Hematopoietic multipotent progenitor cell treated with erythropoietin and hydrocortisone succinate and interleukin-3 and kit ligand, for 8 days (in vitro differentiated cells): ENCODE results near the gene TMEM81.

Experiments used
- DNase-seq: peaks from one replicate; pipeline ENCODE4 v3.0.0-alpha.2; 2015

Gene TMEM81

DNA sequence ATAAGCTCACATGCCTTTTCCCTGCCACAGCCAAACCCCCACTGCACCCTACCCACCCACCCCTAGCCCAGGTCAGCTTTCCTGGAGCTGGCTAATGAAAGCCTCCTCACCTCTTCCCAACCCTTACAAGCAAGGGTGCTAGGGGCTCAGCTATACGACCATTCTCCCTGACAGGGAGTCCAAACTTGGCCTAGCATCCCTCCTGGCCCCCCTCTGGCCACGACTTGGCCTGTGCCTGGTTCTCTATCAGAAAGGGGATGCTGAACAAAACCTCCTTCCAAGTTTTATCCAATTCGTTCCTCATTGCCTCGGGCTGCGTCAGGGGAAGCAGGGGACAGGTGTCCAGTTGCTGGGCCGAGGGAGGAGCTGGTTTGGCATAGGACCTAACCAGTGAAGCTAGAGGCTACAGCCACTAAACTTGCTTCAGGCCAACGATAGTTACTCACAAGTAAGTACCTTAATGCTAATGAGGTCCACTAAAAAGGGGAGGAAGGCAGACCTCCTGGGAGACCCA is 8.6 kb downstream of the TMEM81 start:
- DNase-seq, result no peak

DNA sequence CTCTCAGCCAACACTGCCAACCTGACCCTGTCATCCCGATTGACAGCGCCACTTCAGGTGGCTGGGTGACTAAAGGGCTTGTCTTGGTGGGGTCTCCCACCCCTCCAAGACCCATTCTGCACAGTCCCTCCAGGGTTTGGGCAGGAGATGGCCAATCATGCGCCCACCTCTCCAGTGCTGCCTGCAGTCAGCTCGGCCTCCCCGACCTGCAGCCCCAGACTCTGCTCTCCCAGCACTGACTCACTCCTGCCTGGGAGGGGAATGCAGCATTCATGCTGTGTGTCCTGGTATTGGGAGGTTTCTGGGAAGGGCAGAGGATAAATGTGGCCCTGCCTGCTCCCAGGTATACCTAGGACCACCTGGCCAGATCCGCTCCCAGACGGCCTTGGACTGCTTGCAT is 9.7 kb downstream of the TMEM81 start:
- DNase-seq, result no peak

DNA sequence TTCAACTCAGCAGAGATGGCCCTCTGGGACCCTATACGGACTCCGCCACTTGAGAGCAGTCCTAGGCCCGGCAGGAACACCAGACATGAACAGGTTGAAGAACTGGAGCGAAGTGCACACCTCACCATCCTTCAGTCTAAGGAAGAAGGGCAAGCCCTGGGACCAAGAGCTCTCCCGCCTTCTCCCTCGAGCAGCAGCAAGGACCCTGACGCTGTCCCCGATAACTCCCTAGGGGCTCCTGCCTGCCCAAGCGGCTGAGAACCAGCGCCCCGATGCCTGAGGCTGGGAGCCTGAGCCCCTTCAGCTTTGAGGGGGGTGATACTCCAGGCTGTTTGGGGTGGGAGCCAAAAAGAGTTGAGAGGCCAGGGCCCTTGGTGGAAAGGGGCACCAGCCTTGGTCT is 10.2 kb downstream of the TMEM81 start:
- no peak for DNase-seq

DNA sequence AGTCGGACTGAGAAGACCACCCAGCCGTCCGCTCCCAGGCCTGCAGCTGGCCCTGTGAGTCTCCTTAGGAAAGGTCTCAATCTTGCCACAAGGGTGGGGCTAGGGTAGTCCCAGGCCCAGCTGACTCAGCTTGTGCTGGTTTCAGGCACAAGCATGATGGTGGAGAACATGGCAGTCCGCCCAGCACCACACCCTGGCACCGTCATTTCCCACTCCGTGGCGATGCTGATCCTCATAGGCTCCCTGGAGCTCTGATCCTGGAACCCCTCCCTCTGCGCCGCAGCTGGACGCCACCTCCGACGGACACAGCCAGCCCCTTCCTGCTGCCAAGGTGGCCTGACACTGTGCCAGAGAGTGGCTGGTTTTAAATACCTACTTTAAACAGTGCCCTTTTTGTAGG is 10.7 kb downstream of the TMEM81 start:
- peak; percentile 20 for DNase-seq

DNA sequence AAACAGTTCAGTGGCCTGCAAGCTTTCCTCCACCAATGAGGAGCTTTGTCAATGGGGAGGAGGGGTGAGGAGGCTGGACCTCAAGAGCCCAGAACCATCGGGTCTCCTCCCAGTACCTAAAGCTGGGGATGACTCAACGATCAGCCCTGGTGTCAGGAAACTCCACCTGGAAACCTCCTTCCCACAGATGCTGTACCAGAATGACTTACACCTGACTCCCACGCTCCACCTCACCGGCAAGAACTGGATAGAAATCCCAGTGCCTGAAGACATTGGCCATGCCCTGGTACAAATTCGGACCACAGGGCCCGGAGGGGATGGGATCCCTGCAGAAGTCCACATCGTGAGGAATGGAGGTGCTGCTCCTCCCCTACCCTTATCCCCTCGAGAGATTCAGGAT is 11.4 kb downstream of the TMEM81 start:
- no peak for DNase-seq

- no peak for DNase-seq
Observed at GRCh38 chr1:205072286-205072685, 12.0 kb downstream of the TMEM81 start.

GRCh38 chr1:205071801-205072200 is 12.5 kb downstream of the TMEM81 start:
- no peak for DNase-seq

DNA sequence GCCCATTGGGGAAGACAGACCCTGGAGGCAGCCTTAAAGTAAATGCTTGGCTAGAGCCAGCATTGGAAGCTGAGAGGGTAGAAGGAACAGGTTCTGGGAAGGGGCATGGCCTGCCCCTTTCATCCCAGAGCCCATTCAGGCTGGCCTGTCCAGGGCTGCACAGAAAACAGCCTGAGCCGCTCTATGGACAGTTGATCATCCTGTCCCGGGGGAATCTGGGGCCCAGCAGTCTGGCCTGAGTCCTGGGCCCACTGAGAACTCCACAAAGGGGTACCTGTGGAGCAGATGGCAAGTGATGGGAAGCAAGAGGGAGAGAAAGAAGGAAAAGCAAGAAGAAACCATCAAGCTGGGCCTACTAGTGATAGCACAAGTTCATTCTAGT is 13.2 kb downstream of the TMEM81 start:
- DNase-seq, result no peak

GRCh38 chr1:205069371-205070125 is 14.7 kb downstream of the TMEM81 start:
- DNase-seq, result no peak

GRCh38 chr1:205068457-205069040 is 15.7 kb downstream of the TMEM81 start:
- DNase-seq, result no peak

DNA sequence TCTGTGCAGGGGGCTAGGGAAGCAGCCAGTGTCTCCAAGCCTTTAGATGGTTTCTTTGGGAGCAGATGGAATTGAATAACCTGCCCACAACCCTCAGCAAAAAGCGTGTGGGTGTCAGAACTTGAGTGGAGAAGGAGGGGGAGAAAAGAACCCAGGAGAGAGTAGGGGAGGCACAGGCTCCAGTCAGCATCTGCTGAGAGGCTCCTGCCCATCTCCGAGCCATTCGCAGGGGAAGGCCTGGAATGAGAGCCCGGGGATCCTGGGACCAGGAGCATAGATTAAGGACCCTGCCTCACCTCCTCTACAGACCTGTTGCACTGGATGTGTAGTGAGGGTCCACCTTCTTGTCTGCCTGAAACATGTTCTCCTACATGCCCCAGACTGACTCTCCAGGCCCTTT is 16.3 kb downstream of the TMEM81 start:
- no peak for DNase-seq

- no peak for DNase-seq
Observed at GRCh38 chr1:205067031-205067430, 17.2 kb downstream of the TMEM81 start.

DNA sequence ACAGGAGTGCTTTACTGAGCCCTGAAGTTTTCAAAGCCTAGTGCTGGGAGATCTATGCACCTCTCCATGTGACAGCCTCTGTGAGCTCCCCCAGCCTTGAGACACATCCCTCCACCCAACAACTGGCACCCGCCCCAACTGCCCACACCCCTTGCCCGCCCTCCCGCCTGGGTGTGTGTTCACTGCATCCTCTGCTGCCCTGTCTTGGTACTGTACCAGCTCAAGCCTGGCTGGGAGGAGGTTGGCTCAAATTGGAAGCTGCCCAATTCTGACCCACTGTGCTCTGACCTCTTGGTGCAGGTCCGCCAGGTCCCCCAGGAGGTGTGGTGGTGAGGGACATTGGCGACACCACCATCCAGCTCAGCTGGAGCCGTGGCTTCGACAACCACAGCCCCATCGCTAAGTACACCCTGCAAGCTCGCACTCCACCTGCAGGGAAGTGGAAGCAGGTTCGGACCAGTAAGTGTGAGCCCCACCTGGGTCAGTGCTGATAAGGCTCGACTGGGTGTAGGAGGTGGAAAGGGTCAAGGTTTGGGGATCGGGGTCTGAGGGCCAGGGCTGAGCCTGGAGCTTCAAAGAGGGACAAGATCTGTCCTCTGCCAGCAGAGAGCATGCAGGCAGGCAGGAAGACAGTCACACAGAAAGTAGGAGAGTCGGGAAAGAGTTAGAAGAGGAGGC is 18.0 kb downstream of the TMEM81 start:
- peak; percentile 61 for DNase-seq

GRCh38 chr1:205065666-205066065 is 18.6 kb downstream of the TMEM81 start:
- DNase-seq, result no peak

DNA sequence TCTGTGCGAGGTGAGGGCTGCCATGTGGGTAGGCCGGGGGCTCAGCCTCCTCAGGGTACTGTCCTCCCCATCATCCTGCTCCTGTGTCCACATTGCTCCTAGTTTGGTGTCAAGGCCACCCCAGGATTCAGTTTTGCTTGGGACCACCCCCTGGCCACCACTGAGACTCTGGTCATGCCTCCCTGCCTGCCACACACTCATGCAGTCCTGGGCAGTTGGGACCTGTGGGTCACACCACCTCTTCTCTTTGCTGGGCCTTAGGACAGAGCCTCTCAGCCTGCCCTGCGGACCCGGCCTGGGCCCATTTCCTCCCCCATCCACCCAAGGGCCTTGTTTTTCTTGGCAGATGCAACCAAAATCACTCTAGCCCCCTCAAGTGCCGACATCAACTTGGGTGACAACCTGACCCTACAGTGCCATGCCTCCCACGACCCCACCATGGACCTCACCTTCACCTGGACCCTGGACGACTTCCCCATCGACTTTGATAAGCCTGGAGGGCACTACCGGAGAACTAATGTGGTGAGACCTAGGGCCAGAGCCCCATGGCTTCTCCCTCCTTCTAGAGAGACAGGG is 19.4 kb downstream of the TMEM81 start:
- no peak for DNase-seq

DNA sequence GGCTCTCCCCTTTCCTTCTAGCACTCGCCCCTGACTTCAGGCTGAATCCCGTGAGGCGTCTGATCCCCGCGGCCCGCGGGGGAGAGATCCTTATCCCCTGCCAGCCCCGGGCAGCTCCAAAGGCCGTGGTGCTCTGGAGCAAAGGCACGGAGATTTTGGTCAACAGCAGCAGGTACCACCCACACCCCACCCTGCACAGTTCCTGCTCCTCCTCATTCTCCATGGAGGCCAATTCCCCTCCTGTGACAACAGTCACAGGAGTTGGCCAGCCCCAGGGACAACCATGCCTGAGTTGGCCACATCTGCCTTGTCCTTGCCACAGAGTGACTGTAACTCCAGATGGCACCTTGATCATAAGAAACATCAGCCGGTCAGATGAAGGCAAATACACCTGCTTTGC is 20.0 kb downstream of the TMEM81 start:
- no peak for DNase-seq

DNA sequence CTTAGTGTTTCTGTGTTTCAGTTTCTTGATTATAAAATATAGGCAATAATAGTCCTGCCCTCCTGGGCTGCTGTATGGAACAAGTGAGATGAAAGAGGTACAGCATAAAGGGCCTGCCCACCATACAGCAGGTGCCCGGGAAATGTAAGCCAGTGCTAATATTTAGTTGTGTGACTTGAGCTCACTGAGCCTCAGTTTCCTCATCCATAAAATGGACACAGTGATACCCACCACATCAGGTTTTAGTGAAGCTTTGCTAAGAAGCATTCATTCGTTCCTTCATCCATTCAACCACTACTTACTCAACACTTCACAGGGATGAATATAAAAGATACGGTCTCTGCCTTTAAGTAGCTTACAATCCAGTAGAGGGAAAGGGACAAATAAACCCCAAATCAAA is 21.4 kb downstream of the TMEM81 start:
- no peak for DNase-seq

- no peak for DNase-seq
Observed at GRCh38 chr1:205062319-205062718, 21.9 kb downstream of the TMEM81 start.

GRCh38 chr1:205061665-205062069 is 22.6 kb downstream of the TMEM81 start:
- DNase-seq, result peak; percentile 71

- no peak for DNase-seq
Observed at GRCh38 chr1:205061227-205061626, 23.0 kb downstream of the TMEM81 start.

GRCh38 chr1:205060746-205061145 is 23.5 kb downstream of the TMEM81 start:
- no peak for DNase-seq

DNA sequence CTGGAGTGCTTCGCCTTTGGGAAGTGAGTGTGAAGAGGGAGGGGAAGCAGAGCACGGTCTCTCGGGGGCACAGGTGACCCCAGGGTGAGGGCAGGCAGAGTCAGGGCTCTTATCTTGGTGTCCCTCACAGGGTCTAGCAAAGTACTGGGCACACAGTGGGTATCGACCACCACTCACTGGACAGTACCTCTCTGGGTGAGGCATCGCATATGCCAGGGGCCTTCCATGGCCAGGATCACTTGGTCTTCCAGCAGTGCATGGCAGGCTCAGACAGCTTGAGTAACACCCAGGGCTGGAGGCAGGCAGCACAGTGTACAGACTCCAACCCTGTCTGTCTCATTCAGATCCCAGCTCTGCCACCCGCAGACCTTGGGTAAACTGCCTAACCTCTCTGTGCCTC is 24.6 kb downstream of the TMEM81 start:
- no peak for DNase-seq

- DNase-seq, result no peak
Observed at GRCh38 chr1:205058853-205059252, 25.4 kb downstream of the TMEM81 start.
